Measurements from ENCODE around the gene RANBP9.

- TF ChIP-seq CTCF (IDR thresholded peaks at IDR 0.05) = no peak
- TF ChIP-seq POLR2A (IDR thresholded peaks at IDR 0.05) = no peak
These were observed 106.0 kb downstream of the RANBP9 start for GRCh38 chr6:13605634-13606033.

All from right lobe of liver (tissue), 4 donors.